ENCODE results near the gene PANX3.

Gene PANX3

DNA sequence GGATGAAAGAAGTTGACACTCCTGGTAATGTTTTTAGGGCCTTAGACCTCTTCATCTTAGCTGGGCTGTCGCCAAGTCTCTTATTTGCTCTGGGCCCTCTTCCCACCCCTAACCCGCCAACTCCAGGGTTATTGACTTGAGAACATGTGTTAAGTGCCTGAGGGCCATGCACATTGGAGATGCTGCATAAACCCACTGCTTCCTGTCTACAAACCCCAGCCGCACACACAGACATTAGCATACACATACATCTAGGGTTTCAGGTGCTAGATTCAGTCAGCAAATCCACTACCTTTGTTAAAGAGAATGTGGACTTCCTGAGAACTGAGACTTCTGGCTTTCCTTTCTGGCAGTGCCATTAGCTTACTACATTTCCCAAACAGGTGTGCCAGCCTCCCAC, 817 bp downstream of the PANX3 start:
- no peak overlapping the region for H3K4me3 ChIP-seq (ENCODE audit: low read depth, low read length)
- TF ChIP-seq, protein P1, sequence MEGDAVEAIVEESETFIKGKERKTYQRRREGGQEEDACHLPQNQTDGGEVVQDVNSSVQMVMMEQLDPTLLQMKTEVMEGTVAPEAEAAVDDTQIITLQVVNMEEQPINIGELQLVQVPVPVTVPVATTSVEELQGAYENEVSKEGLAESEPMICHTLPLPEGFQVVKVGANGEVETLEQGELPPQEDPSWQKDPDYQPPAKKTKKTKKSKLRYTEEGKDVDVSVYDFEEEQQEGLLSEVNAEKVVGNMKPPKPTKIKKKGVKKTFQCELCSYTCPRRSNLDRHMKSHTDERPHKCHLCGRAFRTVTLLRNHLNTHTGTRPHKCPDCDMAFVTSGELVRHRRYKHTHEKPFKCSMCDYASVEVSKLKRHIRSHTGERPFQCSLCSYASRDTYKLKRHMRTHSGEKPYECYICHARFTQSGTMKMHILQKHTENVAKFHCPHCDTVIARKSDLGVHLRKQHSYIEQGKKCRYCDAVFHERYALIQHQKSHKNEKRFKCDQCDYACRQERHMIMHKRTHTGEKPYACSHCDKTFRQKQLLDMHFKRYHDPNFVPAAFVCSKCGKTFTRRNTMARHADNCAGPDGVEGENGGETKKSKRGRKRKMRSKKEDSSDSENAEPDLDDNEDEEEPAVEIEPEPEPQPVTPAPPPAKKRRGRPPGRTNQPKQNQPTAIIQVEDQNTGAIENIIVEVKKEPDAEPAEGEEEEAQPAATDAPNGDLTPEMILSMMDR (IDR thresholded peaks at IDR 0.05; ENCODE audit: borderline replicate concordance, insufficient read depth, low read depth, low read length) = no peak

DNA sequence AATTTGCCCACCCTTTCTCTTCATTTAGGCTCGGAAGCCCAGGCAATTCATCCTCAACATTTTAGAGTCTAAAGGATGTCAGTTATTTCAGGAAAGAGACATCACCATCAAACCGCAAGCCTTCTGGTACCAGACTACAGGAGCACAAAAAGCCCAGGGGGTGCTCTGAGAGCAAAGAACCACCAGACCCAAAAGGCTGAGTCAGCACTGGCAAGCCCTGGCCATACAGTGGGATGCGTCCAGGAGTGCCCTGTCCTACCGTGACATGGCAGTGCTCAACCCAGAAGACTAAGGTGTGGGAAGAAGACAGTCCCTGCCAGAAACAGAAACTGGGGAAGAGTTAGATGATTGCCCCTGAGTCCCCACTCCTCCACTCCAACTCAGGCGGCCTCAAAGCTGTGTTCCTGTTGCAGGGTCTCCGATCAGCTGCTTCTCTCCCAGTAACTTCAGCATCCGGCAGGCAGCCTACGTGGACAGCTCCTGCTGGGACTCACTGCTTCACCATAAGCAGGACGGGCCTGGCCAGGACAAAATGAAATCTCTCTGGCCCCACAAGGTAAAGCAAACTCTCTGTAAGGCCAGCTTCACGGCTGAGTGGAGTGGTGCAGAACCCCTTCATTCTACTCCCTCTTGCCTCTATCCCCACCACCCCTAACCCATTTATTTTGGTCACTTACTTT, 1.5 kb downstream of the PANX3 start:
- H3K4me3 ChIP-seq (ENCODE audit: low read depth, low read length) = no peak overlapping the region
- TF ChIP-seq, protein P1 (IDR thresholded peaks at IDR 0.05; ENCODE audit: borderline replicate concordance, insufficient read depth, low read depth, low read length) = no peak

DNA sequence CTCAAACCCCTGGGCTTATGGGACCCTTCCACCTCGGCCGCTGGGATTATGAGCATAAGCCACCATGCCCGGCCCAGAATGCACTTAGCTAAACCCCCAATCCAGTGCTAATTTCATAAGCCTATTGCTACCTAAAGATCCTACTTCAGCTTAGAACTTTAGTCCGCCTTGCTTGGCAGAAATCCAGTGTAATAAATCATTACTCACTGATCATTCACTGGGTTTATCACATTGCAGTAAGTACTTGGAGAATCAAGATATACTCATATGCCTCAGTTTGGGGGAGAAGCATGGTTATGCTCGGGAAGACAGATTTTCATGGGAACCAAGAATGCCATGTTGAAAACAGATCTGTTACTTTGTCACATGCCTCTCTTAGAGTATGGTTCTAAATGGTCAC, 7.6 kb downstream of the PANX3 start:
- H3K4me3 ChIP-seq (ENCODE audit: low read depth, low read length) = no peak overlapping the region
- TF ChIP-seq, protein P1 (IDR thresholded peaks at IDR 0.05; ENCODE audit: borderline replicate concordance, insufficient read depth, low read depth, low read length) = no peak

DNA sequence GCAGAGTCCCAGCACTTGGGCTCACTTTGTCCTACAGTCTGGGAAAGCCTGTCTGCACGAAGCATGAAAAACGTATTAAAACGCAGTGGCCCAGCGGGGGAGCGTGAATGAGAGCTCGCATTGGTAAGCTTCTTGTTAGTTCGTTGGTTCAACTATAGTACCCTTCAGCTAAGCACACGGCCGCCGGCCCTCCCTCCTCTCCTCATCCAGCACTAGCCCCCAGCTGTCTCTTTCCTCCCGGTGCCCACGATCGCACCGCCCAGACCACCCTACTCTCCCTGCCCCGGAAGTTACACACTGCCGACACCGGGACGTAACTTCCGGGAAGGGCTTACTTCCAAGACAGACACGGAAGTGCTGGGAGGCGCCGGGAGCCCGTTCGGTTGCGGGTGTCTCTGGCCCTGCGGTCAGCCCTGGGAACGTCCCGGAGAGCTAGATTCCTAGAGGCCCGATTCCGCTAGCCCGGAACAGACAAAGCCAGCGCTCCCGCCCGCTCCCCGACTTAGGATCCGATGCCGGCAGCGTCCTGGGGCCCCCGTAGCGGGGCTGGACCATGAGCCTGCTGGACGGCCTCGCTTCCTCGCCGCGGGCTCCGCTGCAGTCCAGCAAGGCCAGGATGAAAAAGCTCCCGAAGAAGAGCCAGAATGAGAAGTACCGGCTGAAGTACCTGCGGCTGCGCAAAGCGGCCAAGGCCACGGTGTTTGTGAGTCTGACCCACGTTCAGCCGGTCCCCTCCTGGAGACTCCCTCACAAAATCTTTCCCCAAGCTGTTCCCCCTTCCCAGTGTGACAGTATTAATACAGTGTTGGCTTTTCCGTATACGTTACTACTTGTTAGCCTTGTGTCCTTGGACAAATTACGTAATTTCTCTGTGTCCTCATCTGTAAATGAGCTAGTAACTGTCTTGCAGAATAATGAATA, 11.6 kb downstream of the PANX3 start, which contains the start of gene TBRG1:
Gene TBRG1, plus strand, starts transcription at position 334 of the 921 bp plus-strand sequence. Its CDS starts 220 bp downstream, at position 554.
- H3K4me3 ChIP-seq (ENCODE audit: low read depth, low read length) = peak within 1 kb of the TSS; percentile 92
- TF ChIP-seq, protein P1 (IDR thresholded peaks at IDR 0.05; ENCODE audit: borderline replicate concordance, insufficient read depth, low read depth, low read length) = no peak

DNA sequence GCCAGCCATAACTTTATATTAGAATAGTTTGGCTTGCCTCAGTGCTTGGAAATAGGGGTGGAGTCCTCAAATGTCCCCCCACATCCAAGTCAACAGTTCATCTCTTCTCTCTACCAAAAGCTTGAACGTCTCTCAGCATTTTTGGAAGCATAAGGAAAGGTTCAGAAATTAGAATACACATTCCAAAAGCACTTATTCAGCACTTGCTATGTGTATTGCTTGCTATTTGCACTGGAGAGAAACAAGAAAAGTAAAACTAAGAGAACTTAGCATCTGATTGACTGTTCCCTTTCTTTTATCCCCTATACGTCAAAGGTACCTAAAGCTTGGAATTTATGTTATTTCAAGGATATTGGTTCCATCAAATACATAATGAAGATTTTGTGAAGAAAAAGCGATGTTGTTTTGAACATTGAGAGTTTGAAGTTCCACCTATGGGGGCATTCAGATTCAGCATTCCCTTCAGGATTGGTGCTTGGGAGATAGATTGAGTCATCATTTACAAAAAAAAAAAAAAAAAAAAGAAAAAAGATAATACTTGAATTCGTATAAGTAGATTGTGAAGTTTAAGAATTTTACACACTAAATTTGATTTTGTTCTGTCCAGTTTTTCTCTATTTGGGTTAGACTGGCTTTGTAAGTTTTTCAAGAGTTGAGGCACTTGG, 12.8 kb downstream of the PANX3 start:
- TF ChIP-seq, protein P1 (IDR thresholded peaks at IDR 0.05; ENCODE audit: borderline replicate concordance, insufficient read depth, low read depth, low read length) = no peak
- H3K4me3 ChIP-seq (ENCODE audit: low read depth, low read length) = peak overlapping the region; percentile 92

DNA sequence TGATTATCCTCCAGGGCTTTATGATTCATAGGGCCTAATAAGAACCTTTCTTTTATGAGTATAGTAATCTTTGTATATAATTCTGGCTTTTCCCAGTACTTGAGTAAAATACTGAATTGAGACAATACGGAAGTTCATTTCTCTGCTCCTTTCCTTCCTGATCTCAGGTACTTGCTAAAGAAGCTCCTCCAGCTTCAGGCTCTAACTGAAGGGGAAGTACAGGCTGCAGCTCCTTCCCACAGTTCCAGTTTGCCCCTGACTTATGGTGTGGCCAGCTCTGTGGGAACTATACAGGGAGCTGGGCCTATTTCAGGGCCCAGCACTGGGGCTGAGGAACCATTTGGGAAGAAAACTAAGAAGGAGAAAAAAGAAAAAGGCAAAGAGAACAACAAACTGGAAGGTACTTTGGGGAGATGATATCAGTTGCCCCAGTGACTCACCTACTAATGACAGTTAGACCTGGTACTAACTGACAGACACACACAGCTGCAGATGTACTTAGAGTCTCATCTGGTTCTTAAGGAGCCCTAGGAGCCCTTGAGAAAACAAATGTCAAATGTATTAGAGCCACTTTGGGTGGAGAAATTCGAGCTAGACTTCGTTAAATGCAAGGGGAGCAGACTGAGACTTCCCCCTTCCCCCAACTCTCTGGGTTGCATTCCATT, 14.4 kb downstream of the PANX3 start:
- TF ChIP-seq, protein P1 (IDR thresholded peaks at IDR 0.05; ENCODE audit: borderline replicate concordance, insufficient read depth, low read depth, low read length) = no peak
- H3K4me3 ChIP-seq (ENCODE audit: low read depth, low read length) = no peak overlapping the region
